Omental fat pad (tissue), 4 donors: ENCODE data around the gene RPP14. TPM values are rescaled to one million over a fixed set of nuclear protein-coding genes. Genes with fewer than 3 reads are reported as not detected.

Source experiments
- ATAC-seq: fragments of 150-250 bp; one replicate; pipeline ENCODE4 v1.9.1; 2016; ENCODE audit warnings: mild to moderate bottlenecking, moderate library complexity; ENCODE audit not compliant: low FRiP score
- DNase-seq: peaks from one replicate; pipeline ENCODE4 v3.0.0-alpha.2; 2019; ENCODE audit warnings: low spot score
- CTCF ChIP-seq, 3 donors: fragments of 450-650 bp; IDR thresholded peaks; one replicate each; pipeline ENCODE4 v1.5.1; 2016 to 2017; ENCODE audit warnings: antibody characterized with exemption in 3 of 3, mild to moderate bottlenecking in 3 of 3, moderate library complexity in 2 of 3
- total RNA-seq, 4 donors: library from RNA; depleted of rRNA; stranded (reverse); fragments of >200 nt; gene quantifications; one replicate each; pipeline ENCODE4 v1.1.0, GENCODE V29; 2016

RPP14 gene
- total RNA-seq, 4 donors from 2014 or later, result 8.1 to 12.5 (median 8.8) TPM

GRCh38 chr3:58325525-58325992 lies 19.5 kb downstream of the RPP14 start:
- peak; percentile 31 for ATAC-seq
- DNase-seq, result no peak
- no peak for TF ChIP-seq CTCF (IDR thresholded peaks at IDR 0.05)

GRCh38 chr3:58326267-58326900 lies 20.3 kb downstream of the RPP14 start:
- DNase-seq (no peak), ATAC-seq (no peak)
- no peak for TF ChIP-seq CTCF (IDR thresholded peaks at IDR 0.05)

DNA sequence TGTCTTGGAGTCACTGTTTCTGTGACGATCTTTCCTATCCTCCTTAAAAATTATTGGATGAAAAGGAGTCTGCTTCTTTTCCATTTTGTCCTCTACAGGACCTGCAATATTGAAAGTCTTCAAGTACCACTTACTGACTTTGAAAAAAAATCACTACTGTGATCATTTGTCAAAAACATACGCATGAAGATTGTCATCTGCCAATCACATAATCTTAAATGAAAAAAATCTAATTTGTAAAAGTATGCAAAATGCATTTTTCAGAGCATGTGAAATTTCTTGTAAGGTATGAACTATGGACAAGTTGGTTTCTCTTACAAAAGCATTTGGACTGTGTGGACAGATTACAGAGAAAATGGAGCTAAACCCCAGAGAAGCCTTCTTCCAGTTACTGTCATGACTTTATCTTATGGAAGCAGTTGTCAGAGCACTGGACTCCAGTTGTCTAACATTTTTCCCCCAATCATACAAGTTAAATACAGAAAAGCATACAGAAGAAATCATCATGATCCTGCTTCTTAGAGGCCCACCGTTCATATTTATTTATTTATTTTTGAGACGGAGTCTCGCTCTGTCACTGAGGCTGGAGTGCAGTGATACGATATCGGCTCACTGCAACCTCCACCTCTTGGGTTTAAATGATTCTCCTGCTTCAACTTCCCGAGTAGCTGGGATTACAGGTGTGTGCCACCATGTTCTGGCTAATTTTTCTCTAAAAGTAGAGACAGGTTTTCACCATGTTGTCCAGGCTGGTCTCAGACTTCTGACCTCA lies 23.3 kb downstream of the RPP14 start:
- TF ChIP-seq CTCF (IDR thresholded peaks at IDR 0.05), result no peak
- no peak for ATAC-seq
- DNase-seq, result no peak

GRCh38 chr3:58329922-58330413 lies 23.9 kb downstream of the RPP14 start:
- ATAC-seq, result no peak
- no peak for DNase-seq
- TF ChIP-seq CTCF (IDR thresholded peaks at IDR 0.05), result no peak

DNA sequence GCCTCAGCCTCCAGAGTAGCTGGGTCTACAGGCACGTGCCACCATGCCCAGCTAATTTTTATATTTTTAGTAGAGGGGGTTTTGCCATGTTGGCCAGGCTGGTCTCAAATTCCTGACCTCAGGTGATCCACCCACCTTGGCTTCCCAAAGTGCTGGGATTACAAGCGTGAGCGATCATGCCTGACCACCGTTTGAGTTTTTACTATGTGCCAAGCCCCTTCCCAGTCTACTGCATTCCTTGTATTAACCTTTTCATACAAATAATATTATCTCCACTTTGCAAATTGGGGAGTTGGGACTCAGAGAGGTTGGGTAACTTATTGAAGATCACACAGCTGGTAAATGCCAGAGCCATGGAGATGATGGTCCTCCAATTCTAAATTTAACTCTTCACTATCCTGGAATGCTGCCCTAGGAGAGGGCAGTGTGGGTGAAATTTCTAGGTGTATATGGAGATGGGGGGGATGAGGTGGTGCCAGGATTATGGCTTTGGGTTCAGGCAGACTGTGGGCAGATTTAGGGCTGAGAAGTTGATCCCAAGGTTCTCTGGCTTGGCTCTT lies 25.6 kb downstream of the RPP14 start:
- no peak for DNase-seq
- no peak for TF ChIP-seq CTCF (IDR thresholded peaks at IDR 0.05)
- ATAC-seq, result no peak

GRCh38 chr3:58332575-58333188 lies 26.6 kb downstream of the RPP14 start, which contains the start of gene PXK:
Gene PXK (plus strand): TSS chr3:58332892. CDS start chr3:58332989, 97 bp downstream.
- no peak for TF ChIP-seq CTCF (IDR thresholded peaks at IDR 0.05)
- ATAC-seq, result peak; percentile 92
- peak; percentile 42 for DNase-seq
